GM19328 (cell line): ENCODE measurements around the gene DNASE1.

ENCODE experiments used
- ATAC-seq: cut with Tn5 transposase; IDR thresholded peaks from one replicate; pipeline ENCODE4 v1.9.1; 2021; ENCODE audit warnings: mild to moderate bottlenecking, moderate library complexity; ENCODE audit not compliant: unreplicated experiment

DNASE1 gene

GRCh38 chr16:3694051-3694450, 39.6 kb downstream of the DNASE1 start:
- no peak for ATAC-seq

DNA sequence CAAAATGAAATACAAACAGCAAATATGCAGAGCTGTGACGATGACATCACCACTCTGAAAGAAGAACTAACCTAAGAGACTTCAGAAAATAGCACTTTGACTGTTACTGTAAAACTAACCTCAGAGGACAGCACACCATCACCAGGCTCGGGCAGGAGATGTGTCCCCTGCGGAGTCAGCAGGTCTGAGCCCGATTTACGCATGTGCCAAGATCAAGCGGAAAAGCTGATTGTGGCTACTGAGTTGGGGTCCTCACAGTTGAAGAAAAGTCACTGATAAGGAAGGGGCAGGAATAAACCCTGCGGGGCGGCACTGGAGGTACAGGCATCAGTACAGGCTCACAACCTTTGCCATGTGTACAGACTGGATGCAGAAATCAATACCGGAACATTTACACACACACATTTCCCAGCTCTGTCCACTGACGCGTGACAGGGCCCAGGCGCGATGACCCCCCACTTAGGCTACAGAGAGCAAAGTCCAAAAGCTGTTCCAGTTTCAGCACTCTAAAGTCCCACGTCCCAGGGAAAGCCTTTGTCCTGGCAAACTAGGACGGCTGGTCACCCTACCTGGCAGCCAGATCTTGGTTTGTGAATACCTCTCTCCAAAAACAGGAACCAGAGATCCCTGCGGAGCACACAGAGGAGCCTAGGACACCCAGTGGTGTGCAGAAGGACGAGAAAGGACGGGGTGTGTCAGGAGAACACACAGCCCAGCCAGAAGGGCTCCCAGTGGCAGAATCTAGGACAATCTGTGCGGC, 41.3 kb downstream of the DNASE1 start:
- no peak for ATAC-seq

- ATAC-seq, result no peak
Observed at GRCh38 chr16:3696425-3697218, 42.1 kb downstream of the DNASE1 start.

- no peak for ATAC-seq
Observed at GRCh38 chr16:3698941-3699340, 44.5 kb downstream of the DNASE1 start.

- ATAC-seq, result no peak
Observed at GRCh38 chr16:3701531-3701930, 47.0 kb downstream of the DNASE1 start.

DNA sequence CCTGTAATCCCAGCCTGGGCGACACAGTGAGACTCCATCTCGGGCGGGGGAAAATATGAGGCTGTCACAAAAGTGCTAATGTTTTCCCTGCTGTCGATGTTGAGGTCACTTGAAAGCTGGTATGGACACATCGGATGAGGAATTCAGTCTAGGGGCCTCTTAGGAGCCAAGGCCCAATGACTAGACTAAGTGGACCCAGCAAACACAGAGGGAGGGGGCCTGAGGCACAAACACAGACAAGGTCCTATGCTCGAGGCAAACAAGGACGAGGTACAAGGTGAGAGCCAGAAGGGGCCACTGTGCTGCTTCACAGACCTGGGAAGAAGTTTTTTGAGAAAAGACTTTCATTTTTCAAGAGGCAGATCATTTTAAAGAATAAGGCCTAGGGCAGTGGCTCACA, 47.6 kb downstream of the DNASE1 start:
- no peak for ATAC-seq

- no peak for ATAC-seq
Observed at GRCh38 chr16:3706253-3707012, 51.9 kb downstream of the DNASE1 start.
